Measurements from ENCODE around the gene LAIR2. TPM values are rescaled to one million over a fixed set of nuclear protein-coding genes. Genes with fewer than 3 reads are reported as not detected.

Gene LAIR2, protein sequence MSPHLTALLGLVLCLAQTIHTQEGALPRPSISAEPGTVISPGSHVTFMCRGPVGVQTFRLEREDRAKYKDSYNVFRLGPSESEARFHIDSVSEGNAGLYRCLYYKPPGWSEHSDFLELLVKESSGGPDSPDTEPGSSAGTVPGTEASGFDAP
- not detected for total RNA-seq

DNA sequence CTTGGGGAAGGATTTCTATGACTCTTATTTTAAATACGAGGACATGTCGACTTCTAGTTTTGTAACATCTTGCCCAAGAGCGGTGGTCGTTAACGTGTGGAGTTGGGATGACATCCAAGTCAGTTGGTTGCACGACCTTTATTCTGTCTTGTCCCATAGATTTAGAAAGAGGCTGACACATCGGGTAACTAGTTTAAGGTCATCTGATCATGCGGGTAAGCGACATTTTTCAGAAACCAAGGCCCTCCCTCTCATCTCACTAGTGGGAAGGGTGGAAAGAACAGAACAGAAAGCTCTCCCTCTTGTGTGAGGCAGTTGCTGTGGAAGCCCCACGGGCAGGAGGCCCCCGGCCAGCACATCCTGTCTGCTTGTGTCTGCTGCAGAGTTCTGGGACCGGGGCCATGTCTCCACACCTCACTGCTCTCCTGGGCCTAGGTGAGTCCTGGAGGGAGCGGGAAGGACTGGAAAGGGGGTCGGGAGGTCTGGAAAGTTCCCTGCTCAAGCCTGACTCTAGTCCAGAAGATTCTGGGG is at the start of gene LAIR2:
Gene LAIR2 (plus strand): TSS at position 314 of the 531 bp plus-strand sequence. CDS start 88 bp downstream, at position 402.
- DNase-seq (ENCODE audit: low spot score): no peak

- no peak for DNase-seq (ENCODE audit: low spot score)
Measured at GRCh38 chr19:54453921-54454780, 48.5 kb upstream of the LAIR2 start.

- no peak for DNase-seq (ENCODE audit: low spot score)
Measured at GRCh38 chr19:54454781-54455675, 47.6 kb upstream of the LAIR2 start.

- no peak for DNase-seq (ENCODE audit: low spot score)
Measured at GRCh38 chr19:54455786-54456422, 46.7 kb upstream of the LAIR2 start.

GRCh38 chr19:54456423-54457373 is 45.9 kb upstream of the LAIR2 start:
- no peak for DNase-seq (ENCODE audit: low spot score)

DNA sequence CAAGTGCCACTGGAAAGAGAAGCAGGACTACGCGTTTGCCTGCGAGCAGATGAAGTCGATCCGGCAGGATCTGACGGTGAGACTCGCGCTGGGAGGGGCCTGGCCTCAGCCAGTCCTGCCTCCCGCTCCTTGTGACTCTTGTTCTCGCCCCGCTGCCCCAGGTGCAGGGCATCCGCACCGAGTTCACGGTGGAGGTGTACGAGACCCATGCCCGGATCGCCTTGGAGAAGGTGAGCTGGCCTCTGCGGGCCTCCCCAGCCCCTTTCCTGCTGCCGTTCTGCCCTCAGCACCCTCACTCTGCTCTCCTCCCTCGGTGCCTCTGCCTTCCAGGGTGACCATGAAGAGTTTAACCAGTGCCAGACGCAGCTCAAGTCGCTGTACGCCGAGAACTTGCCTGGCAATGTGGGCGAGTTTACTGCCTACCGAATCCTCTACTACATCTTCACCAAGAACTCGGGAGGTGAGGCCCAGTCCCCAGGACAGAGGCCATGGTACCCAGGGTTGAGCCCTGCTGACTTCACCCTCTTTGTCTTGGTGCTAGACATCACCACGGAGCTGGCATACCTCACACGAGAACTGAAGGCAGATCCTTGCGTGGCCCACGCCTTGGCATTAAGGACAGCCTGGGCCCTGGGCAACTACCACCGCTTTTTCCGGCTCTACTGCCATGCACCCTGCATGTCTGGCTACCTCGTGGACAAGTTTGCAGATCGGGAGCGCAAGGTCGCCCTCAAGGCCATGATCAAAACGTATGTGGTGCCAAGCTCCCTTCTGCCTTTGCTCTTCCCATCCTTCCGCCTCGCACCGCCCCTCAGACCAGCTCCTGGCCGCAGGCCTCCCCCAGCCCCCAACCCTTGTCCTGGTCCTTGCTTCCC is 44.6 kb upstream of the LAIR2 start:
- no peak for DNase-seq (ENCODE audit: low spot score)

- DNase-seq (ENCODE audit: low spot score): no peak
Measured at GRCh38 chr19:54458648-54459281, 43.9 kb upstream of the LAIR2 start.

- DNase-seq (ENCODE audit: low spot score): no peak
Measured at GRCh38 chr19:54459282-54460229, 43.1 kb upstream of the LAIR2 start.

GRCh38 chr19:54460230-54461005 is 42.2 kb upstream of the LAIR2 start:
- no peak for DNase-seq (ENCODE audit: low spot score)

DNA sequence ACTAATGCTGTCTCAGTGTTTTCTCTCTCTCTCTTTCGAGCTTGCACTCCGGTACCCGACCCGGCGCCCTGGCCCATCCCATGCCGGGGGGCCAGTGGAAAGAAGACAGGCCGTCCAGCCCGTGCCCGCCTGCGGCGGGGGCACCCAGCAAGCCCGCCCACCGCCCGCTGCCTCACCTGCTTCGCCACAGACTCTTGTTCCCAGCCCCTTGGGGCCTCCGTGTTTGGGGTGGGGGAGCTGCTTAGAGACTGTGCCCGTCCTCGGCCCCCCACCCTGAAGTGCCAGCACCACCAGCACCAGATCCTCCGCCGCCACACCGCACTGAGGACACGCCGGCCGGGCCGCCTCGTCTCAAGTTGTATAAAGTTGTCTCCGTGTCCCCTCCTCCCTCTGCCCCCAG is 41.4 kb upstream of the LAIR2 start:
- DNase-seq (ENCODE audit: low spot score): no peak

DNA sequence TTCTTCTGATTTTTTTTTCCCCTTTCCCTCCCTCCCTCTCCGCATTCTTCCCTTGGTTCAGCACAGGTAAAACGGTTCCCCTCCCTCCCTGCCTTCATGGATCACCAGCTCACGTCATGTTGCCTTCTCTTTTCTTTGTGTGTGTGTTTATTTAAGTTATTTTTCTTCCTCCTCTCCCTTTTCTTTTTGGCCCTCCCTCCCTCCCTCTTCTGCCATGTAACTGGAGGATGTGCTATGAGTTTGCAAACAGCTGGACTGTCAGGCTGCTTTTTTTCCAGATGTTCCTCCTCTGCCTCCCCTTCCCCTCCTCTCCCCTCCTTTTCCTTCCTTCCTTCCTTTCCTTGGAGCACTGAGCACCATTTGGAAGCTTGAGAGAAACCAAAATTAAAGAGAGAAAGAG is 41.0 kb upstream of the LAIR2 start:
- no peak for DNase-seq (ENCODE audit: low spot score)

DNA sequence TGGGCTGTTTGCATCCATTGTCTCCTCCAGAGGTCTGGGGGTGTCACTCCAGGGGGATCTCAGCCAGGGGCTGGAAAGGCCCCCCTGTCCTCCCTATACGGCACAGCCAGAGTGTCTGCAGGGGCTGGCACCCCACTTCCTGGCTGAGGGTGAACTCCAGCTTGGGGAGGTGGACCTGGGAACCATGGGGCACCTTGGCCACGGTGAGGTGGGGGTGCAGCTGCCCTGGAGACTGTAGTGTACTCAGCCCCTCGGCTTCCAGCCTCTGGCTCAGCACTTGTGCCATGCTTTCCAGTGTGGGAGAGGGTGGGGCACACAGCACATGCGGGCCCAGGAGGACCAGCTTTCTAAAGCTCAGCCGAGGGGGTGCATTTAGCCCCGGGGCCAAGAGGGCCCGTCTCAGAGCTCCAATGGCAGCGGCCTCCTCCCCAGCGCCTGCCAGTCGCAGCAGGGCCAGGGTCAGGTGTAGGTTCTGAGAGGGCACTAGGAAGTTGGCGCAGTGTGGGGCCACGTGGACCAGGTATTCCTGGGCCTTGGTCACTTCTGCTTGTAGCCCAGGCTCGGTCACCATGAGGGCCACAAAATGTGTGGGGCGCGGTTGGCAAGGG is 40.5 kb upstream of the LAIR2 start:
- peak; percentile 47 for DNase-seq (ENCODE audit: low spot score)

- DNase-seq (ENCODE audit: low spot score): peak; percentile 75
Measured at GRCh38 chr19:54462655-54463530, 39.7 kb upstream of the LAIR2 start.

- DNase-seq (ENCODE audit: low spot score): peak; percentile 98
Measured at GRCh38 chr19:54463531-54464043, 39.0 kb upstream of the LAIR2 start, which contains the start of gene LENG9. TSS of gene LENG9 (minus strand) at chr19:54463778. CDS start at chr19:54463526, 252 bp downstream.

DNA sequence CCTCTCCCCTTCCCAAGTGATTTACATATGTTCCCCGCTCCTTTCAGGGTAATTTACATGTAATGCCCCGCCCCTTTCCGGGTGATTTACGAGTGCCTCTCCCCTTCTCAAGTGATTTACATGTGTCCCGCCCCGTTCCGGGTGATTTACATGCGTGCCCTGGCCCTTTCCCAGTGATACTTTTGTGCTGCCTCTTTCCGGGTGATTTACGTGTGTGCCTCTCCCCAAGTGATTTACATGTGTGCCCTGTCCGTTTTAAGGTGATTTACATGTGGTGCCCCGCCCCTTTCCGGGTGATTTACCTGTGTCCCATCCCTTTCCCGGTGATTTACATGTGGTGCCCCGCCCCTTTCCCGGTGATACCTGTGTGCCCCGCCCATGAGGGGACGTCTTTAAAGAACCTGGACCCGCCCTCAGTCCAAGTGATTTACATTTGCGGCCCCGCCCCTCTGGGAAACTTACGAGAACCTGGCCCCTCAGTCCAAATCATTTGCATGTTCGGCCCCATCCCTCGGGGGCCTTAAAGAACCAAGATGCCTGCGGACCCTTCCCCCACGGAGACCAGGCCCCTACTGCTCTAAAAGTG is 38.5 kb upstream of the LAIR2 start:
- DNase-seq (ENCODE audit: low spot score): peak; percentile 94
